ENCODE results near the gene ZNF200. TPM values are rescaled to one million over a fixed set of nuclear protein-coding genes. Genes with fewer than 3 reads are reported as not detected.

Gene ZNF200
- total and polyA plus RNA-seq, 9 donors: 4.8 to 9.2 (median 7.5) TPM

- Histone ChIP-seq H3K4me3 (peak overlapping the region; percentile 97), H3K9me3 (peaks cover 0 to 5% of the 10 kb centered on the region in 2 donors), H3K27me3 (no peaks in the 10 kb centered on the region), H3K27ac (peak overlapping the region; percentile 92 to 100), H3K36me3 (peaks cover 3% of the 10 kb centered on the region), H3K4me1 (ENCODE audit: insufficient read depth) (peaks cover 8% of the 10 kb centered on the region)
- WGBS, 3 donors: 12 to 16% (median 15%) methylated on average over 26 to 29 of the region's 29 CpGs
- TF ChIP-seq CTCF (IDR thresholded peaks at IDR 0.05) (no peak), POLR2A (IDR thresholded peaks at IDR 0.05) (no peak), EP300 (IDR thresholded peaks at IDR 0.05) (no peak)
- intact Hi-C loops (cut with DNase I): loop anchor here in 1 of 4 donors (10.0 kb wide), 2 partner anchors 123 to 257 kb away; partner anchors contain the start of genes HCFC1R1, THOC6, TNFRSF12A and ZNF174
- DNase-seq: no peak
These were observed 47.3 kb upstream of the ZNF200 start for GRCh38 chr16:3282103-3282729.

GRCh38 chr16:3281222-3281820 lies 46.4 kb upstream of the ZNF200 start:
- no peak for DNase-seq
- H3K27ac ChIP-seq: no peak overlapping the region
- H3K9me3 ChIP-seq: peaks cover 0 to 3% of the 10 kb centered on the region in 2 donors
- WGBS, 3 donors: 91 to 96% (median 92%) methylated on average over 6 of the region's 6 CpGs
- H3K4me3 ChIP-seq: no peak overlapping the region
- H3K36me3 ChIP-seq: peaks cover 3% of the 10 kb centered on the region
- no peaks in the 10 kb centered on the region for H3K27me3 ChIP-seq
- TF ChIP-seq POLR2A (IDR thresholded peaks at IDR 0.05): no peak
- TF ChIP-seq CTCF (IDR thresholded peaks at IDR 0.05): no peak
- TF ChIP-seq EP300 (IDR thresholded peaks at IDR 0.05): no peak
- intact Hi-C loops (cut with DNase I): loop anchor here in 1 of 4 donors (10.0 kb wide), 2 partner anchors 123 to 257 kb away; partner anchors contain the start of genes HCFC1R1, THOC6, TNFRSF12A and ZNF174
- H3K4me1 ChIP-seq (ENCODE audit: insufficient read depth): peaks cover 8% of the 10 kb centered on the region

- Histone ChIP-seq H3K9me3 (no peaks in the 10 kb centered on the region), H3K36me3 (no peaks in the 10 kb centered on the region), H3K27ac (no peak overlapping the region), H3K27me3 (no peaks in the 10 kb centered on the region), H3K4me1 (ENCODE audit: insufficient read depth) (no peaks in the 10 kb centered on the region), H3K4me3 (no peak overlapping the region)
- 75 to 88% (median 81%) methylated on average over 5 of the region's 5 CpGs for WGBS, 3 donors
- no peak for DNase-seq
- intact Hi-C loops (cut with DNase I): no loop called here
- TF ChIP-seq POLR2A (IDR thresholded peaks at IDR 0.05): no peak
- no peak for TF ChIP-seq CTCF (IDR thresholded peaks at IDR 0.05)
- no peak for TF ChIP-seq EP300 (IDR thresholded peaks at IDR 0.05)
These were observed 41.7 kb upstream of the ZNF200 start for GRCh38 chr16:3276679-3277078.

GRCh38 chr16:3274947-3275346 lies 40.0 kb upstream of the ZNF200 start:
- no peak overlapping the region for H3K4me3 ChIP-seq
- no peak for TF ChIP-seq POLR2A (IDR thresholded peaks at IDR 0.05)
- no peak for TF ChIP-seq CTCF (IDR thresholded peaks at IDR 0.05)
- TF ChIP-seq EP300 (IDR thresholded peaks at IDR 0.05): no peak
- no peak for DNase-seq
- no peaks in the 10 kb centered on the region for H3K4me1 ChIP-seq (ENCODE audit: insufficient read depth)
- H3K36me3 ChIP-seq: no peaks in the 10 kb centered on the region
- intact Hi-C loops (cut with DNase I): no loop called here
- H3K27ac ChIP-seq: no peak overlapping the region
- H3K9me3 ChIP-seq: no peaks in the 10 kb centered on the region
- H3K27me3 ChIP-seq: no peaks in the 10 kb centered on the region
